NOMO-1 treated with DMSO at 0.1 percent for 48 hours (cell line): Measurements from ENCODE around the gene CRABP1.
A peak's percentile ranks its signal among the peaks of the same experiment; 100 is the strongest.

Experiments
- DNase-seq: peaks from one replicate; lab custom pipeline; 2025; ENCODE audit not compliant: unreplicated experiment; lab: John Stamatoyannopoulos, UW

CRABP1 gene

GRCh38 chr15:78340231-78341056 lies at the start of gene CRABP1:
CRABP1 (plus strand) TSS chr15:78340353; CDS start chr15:78340429, 76 bp downstream.
- DNase-seq = no peak

GRCh38 chr15:78291052-78291451 lies 49.1 kb upstream of the CRABP1 start:
- DNase-seq = no peak

GRCh38 chr15:78291698-78292097 lies 48.5 kb upstream of the CRABP1 start:
- no peak for DNase-seq

- no peak for DNase-seq
Measured at GRCh38 chr15:78292219-78292618, 47.9 kb upstream of the CRABP1 start.

- peak; percentile 95 for DNase-seq
Measured at GRCh38 chr15:78299101-78299930, 40.8 kb upstream of the CRABP1 start, which contains the start of gene SKIC8. SKIC8 (minus strand) TSS chr15:78299609; CDS start chr15:78295686, 3,923 bp downstream.

- DNase-seq = no peak
Measured at GRCh38 chr15:78301326-78301725, 38.8 kb upstream of the CRABP1 start.

- peak; percentile 92 for DNase-seq
Measured at GRCh38 chr15:78301828-78302227, 38.3 kb upstream of the CRABP1 start.

GRCh38 chr15:78302579-78303312 lies 37.4 kb upstream of the CRABP1 start:
- DNase-seq = peak; percentile 86

- DNase-seq = no peak
Measured at GRCh38 chr15:78304216-78305066, 35.7 kb upstream of the CRABP1 start.

GRCh38 chr15:78306176-78306774 lies 33.9 kb upstream of the CRABP1 start:
- no peak for DNase-seq

- no peak for DNase-seq
Measured at GRCh38 chr15:78307976-78308375, 32.2 kb upstream of the CRABP1 start.

- peak; percentile 55 for DNase-seq
Measured at GRCh38 chr15:78308422-78309032, 31.6 kb upstream of the CRABP1 start.

GRCh38 chr15:78311292-78311691 lies 28.9 kb upstream of the CRABP1 start:
- DNase-seq = no peak

GRCh38 chr15:78312536-78312935 lies 27.6 kb upstream of the CRABP1 start:
- no peak for DNase-seq

GRCh38 chr15:78312957-78313356 lies 27.2 kb upstream of the CRABP1 start:
- no peak for DNase-seq

GRCh38 chr15:78313383-78313782 lies 26.8 kb upstream of the CRABP1 start:
- no peak for DNase-seq

GRCh38 chr15:78314181-78314581 lies 26.0 kb upstream of the CRABP1 start:
- DNase-seq = no peak

- DNase-seq = peak; percentile 24
Measured at GRCh38 chr15:78315686-78316282, 24.4 kb upstream of the CRABP1 start.
